BJ (cell line): Measurements from ENCODE around the gene CDC5L. TPM values are rescaled to one million over a fixed set of nuclear protein-coding genes. Genes with fewer than 3 reads are reported as not detected.

ENCODE experiments used
- CTCF ChIA-PET: fragments of 350-600 bp; formaldehyde crosslinking; extraction: SDS; loops from one replicate; lab custom pipeline; 2021; ENCODE audit warnings: antibody characterized with exemption, inconsistent platforms; lab: Yijun Ruan, JAX
- POLR2A ChIA-PET: fragments of 300-600 bp; sonication (Branson Sonifier 250); formaldehyde crosslinking; extraction: SDS; loops from one replicate; lab custom pipeline; 2021; ENCODE audit warnings: antibody characterized with exemption; lab: Charles Lee
- DNase-seq: peaks from one replicate; pipeline ENCODE4 v3.0.0-alpha.2; 2011; ENCODE audit warnings: low read depth
- H3K27me3 ChIP-seq: 2 replicates; pipeline ENCODE4 v1.6.0; 2011; ENCODE audit warnings: low read length; ENCODE audit not compliant: control insufficient read depth, insufficient read depth
- H3K36me3 ChIP-seq: 2 replicates; pipeline ENCODE4 v1.5.1; 2011; ENCODE audit warnings: low read length; ENCODE audit not compliant: control insufficient read depth, insufficient read depth
- H3K4me3 ChIP-seq: 2 replicates; pipeline ENCODE4 v1.5.1; 2011; ENCODE audit warnings: low read depth, mild to moderate bottlenecking, control low read depth, low read length
- CTCF ChIP-seq: IDR thresholded peaks from 2 replicates; pipeline ENCODE4 v1.5.1; 2011; ENCODE audit warnings: low read depth, mild to moderate bottlenecking, control low read depth, inconsistent platforms, low read length, moderate library complexity; ENCODE audit not compliant: insufficient read depth
- polyA plus RNA-seq: library from polyadenylated mRNA; depleted of rRNA; stranded (reverse); fragments of >200 nt; gene quantifications from 2 replicates; pipeline ENCODE4 v1.2.3, GENCODE V29; 2011

The CDC5L gene
- polyA plus RNA-seq, 1 experiment: 7.6 TPM

GRCh38 chr6:44458551-44458950, 71.0 kb downstream of the CDC5L start:
- H3K27me3 ChIP-seq: no peaks in the 10 kb centered on the region
- ChIA-PET CTCF (interaction anchor here (0.8 to 5.4 kb wide), 5 partner anchors 12 to 190 kb away, joined by 3 to 81 read pairs (median 6); no protein-coding TSS in a partner anchor), POLR2A (no interaction called here)
- no peak for TF ChIP-seq CTCF
- H3K36me3 ChIP-seq: no peaks in the 10 kb centered on the region
- no peak for DNase-seq
- H3K4me3 ChIP-seq: no peak overlapping the region

GRCh38 chr6:44462335-44462734, 74.8 kb downstream of the CDC5L start:
- DNase-seq: no peak
- H3K4me3 ChIP-seq: no peak overlapping the region
- H3K36me3 ChIP-seq: no peaks in the 10 kb centered on the region
- ChIA-PET CTCF (interaction anchor here (2.9 to 3.9 kb wide), 2 partner anchors 13 to 31 kb away, joined by 11 to 18 read pairs; no protein-coding TSS in a partner anchor), POLR2A (no interaction called here)
- no peaks in the 10 kb centered on the region for H3K27me3 ChIP-seq
- TF ChIP-seq CTCF: no peak

- POLR2A ChIA-PET: no interaction called here
- DNase-seq: no peak
- Histone ChIP-seq H3K36me3 (no peaks in the 10 kb centered on the region), H3K4me3 (no peak overlapping the region), H3K27me3 (no peaks in the 10 kb centered on the region)
- no peak for TF ChIP-seq CTCF
- CTCF ChIA-PET: interaction anchor here (0.7 to 3.9 kb wide), 4 partner anchors 13 to 32 kb away, joined by 3 to 21 read pairs (median 14); no protein-coding TSS in a partner anchor
Measured at GRCh38 chr6:44462797-44463727, 75.6 kb downstream of the CDC5L start.

- CTCF ChIA-PET: interaction anchor here (0.7 to 3.9 kb wide), 4 partner anchors 8 to 33 kb away, joined by 3 to 21 read pairs (median 15); no protein-coding TSS in a partner anchor
Measured at GRCh38 chr6:44463728-44464450, 76.4 kb downstream of the CDC5L start.

More at GRCh38 chr6:44463728-44464450, 76.4 kb downstream of the CDC5L start:
- DNase-seq: no peak
- Histone ChIP-seq H3K36me3 (no peaks in the 10 kb centered on the region), H3K27me3 (no peaks in the 10 kb centered on the region), H3K4me3 (no peak overlapping the region)
- POLR2A ChIA-PET: no interaction called here
- TF ChIP-seq CTCF: no peak
